NCI-H82 treated with DMSO at 0.1 percent for 48 hours (cell line): ENCODE measurements around the gene LDLRAD4.

Experiments used
- DNase-seq: peaks from one replicate; lab custom pipeline; 2025; ENCODE audit not compliant: unreplicated experiment; lab: John Stamatoyannopoulos, UW

The LDLRAD4 gene

DNA sequence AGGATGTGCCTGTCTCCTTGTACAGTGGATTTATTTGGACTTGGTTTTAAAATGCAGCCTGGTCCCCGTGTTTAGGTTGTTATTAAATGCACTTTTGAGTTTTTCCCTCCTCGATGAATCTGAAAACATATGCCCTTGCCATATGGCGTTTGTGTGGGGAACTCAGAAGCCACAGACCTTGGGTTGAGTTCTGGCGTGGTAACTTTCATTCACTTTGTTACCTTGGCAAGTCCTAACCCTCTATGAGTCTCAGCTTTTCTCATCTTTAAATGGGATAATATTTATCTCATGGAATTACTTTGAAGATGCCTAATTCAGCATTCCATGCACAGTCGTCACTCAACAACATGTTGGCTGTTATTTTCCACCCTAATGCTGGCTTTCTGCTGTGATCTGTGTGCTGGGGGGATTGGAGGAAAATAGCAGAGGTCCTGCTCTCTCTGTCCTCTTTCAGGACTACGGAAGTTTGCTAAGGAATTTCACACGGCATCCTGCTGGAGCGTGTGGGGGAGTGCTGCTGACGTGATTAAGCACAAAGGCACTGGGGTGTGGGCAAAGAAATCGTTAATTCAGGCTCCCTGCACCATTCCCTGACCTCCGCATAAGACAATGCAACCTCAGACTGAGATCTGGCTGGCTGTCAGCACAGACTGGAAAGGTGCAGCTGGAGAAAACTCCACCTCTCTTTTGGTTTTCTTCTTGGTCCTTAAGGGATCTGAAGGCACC, 61.7 kb downstream of the LDLRAD4 start:
- no peak for DNase-seq

DNA sequence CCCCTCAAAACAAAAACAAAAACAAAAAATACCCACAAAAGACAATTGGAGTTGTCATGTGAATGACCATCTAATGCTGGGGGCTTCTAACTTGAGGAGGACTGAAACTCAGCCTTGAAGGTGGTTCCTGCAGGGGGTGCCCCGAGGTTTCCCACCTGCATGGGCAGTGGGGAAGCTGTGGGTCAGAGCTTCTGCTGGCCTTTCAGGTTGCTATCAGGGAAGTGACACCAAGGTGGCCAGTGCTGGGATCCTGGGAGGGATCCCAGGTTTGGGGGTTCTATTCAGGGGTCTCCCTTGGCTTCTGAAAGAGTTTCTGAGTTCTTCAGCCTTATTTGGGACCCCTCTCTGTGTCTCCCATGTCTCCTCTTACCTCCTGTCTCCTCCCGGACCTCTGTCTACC, 62.8 kb downstream of the LDLRAD4 start:
- no peak for DNase-seq

DNA sequence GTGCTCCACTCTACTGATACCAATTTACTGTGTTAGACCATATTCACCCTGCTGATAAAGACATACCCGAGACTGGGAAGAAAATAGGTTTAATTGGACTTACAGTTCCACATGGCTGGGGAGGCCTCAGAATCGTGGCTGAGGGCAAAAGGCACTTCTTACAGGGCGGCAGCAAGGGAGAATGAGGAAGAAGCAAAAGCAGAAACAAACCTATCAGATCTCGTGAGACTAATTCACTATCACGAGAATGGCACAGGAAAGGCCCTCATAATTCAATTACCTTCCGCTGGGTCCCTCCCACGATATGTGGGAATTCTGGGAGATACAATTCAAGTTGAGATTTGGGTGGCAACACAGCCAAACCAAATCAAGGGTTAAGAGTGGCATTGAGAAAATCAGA, 65.2 kb downstream of the LDLRAD4 start:
- DNase-seq: no peak

DNA sequence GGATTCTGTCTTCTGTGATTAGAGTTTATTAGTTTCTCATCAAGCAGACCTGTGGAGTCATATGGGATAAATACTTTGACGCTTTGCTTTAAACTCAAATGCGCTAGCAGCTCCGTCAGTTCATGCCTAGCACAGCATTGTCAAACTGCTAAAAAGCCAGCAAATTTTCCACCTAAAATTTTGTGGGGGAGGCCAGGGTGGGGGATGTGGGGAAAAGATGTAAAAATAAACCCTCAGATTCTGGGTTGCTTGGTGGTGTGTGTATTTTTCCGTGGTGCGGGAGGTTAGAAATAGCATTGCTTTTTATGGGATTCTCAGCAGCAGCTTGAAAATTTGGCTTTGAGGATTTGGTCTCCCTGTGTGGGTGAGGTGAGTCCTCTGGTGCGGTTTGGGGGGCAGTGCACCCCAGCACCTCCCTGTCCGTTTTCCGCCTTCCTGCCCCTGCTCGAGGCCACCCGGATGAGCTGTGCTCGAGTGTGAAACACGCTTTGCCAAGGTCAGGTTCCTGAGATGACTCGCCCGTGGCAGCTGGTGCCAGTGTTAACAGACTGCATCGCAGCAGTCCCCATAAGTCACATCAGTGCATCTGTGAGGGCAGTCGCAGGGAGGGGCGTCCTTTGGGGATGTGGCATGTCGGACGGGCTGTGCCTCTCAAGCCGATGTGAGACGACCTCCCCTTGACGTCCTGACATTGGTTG, 65.9 kb downstream of the LDLRAD4 start:
- no peak for DNase-seq

DNA sequence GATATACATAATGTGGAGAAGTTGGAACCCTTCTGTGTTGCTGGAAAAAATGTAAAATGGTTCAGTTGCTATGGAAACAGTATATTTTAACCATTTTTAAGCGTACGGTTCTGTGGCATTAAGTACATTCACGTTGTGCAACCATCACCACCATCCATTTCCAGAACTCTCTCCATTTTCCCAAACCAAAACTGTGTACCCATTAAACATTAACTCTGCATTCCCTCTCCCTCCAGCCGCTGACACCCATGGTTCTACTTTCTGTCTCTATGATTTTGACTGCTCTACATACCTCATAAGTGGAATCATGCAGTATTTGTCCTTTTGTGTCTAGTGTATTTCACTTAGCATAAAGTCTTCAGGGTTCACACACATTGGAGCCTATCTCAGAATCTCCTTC, 67.3 kb downstream of the LDLRAD4 start:
- DNase-seq: no peak

DNA sequence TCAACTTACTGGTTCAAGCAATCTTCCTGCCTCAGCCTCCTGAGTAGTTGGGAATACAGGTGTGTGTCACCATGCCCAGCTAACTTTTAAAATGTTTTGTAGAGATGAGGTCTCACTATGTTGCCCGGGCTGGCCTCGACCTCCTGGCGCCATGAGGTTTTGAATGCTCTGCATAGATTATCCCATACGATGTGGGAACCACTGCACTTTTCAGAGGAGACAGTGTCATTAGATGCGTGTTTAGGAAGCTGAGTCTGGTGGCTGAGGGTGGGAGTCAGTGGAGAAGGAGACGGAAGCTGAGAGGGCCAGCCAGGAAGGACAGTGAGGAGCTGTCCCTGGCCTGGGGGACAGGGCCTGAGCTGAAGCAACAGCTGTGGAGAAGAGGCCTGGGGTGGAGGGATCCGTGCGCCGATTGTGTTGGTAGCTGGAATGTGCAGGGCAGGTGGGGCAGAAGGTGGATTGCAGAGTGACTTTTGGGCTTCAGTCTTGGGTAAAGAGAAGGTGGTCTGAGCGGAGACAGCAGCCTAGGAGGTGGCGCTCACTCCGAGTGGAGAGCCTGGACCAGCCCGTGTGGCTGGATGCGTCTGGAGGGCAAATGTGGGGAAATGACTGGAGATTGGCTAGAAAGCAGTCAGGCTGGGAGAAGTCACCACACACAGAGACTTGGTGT, 68.0 kb downstream of the LDLRAD4 start:
- no peak for DNase-seq

DNA sequence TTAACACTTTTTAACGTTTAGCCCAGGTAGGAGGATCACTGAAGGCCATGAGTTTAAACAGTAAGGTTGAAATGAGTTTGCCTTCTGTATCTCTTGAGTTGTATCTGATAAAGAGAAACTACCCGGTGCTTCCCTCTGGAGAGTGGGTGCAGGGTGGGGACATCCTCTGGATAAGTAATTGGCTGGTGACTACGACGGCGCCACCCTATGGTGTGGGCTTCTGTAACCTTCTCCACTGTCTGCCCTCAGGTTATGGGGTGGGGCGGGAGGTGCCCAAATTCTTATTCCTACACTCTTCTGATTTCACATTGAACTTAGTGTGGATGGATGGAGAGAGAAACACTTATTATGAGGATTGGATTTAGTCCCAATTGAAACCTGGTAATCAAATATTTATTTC, 68.8 kb downstream of the LDLRAD4 start:
- no peak for DNase-seq

DNA sequence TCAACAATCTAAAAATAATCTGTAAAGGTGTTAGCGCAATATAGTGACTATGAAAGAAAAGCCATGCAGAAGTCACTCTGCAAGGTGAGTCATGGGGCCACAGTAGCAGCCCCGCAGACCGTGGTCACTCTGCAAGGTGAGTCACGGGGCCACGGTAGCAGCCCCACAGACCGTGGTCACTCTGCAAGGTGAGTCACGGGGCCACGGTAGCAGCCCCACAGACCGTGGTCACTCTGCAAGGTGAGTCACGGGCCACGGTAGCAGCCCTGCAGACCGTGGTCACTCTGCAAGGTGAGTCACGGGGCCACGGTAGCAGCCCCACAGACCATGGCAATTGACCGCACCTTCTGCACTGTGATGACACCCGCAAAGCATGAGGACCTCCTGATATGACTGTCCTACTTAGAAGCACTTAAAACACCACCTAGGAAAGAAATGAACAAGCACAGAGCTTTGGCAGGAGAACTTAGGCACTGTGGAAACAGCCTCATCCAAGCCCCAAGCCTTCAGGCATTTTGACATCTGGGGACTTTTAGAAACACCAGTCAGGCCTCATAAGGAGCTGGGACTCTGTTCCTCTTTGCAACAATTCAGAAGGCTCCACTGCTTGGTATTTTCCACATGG, 70.1 kb downstream of the LDLRAD4 start:
- DNase-seq: no peak

DNA sequence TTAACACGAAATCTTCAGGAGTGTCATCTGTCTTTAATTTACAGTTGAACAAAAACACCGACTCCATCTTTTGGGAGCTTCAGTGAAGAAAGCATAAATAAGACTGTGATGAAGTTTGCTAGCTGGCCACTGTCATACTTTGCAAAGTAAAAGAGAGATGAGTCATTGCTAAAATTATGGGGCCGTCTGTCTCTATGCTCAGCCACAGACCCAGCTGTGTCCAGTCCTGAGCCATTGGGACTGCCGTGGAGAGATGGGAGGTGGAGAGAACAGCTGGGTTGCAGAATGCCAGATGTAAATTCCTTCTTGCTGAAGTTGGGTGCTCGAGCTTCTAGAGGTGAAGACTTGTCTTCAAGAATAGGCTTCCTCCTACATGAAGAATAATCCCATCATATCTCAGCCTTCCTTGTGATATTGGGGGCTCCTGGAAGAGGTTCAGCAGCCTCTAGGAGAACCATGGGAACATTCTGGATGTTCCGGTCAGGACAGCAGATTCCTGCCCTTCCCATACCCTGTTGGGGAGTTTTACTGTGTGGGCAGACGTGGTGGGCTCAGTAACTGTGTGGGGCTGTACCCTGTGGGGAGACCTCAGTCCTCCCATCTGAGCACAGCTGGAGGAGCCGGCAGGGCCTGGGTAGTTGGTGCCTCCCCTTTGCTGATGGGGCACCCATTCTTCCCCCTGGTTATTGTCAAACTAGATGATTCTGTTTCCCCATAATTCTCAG, 71.1 kb downstream of the LDLRAD4 start:
- DNase-seq: no peak

DNA sequence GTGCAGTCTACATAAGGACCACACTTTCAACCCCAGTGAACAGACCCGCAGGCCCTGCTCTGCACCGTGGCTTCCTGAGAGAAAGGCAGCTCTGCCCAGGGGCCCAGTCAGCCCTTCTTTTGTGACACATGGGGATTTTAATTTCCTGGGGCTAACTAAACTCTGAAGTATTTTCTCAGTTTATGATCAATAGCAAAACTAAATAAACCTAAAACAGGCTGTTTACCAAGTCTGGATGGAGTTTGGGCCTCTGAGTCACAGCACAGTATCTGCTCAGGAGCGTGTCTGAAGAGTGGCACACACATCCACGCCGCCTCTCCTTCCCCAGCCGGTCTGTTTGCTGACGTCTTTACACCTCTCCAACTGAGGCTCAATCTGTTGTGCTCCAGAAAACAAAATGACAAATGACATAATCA, 72.3 kb downstream of the LDLRAD4 start:
- no peak for DNase-seq

DNA sequence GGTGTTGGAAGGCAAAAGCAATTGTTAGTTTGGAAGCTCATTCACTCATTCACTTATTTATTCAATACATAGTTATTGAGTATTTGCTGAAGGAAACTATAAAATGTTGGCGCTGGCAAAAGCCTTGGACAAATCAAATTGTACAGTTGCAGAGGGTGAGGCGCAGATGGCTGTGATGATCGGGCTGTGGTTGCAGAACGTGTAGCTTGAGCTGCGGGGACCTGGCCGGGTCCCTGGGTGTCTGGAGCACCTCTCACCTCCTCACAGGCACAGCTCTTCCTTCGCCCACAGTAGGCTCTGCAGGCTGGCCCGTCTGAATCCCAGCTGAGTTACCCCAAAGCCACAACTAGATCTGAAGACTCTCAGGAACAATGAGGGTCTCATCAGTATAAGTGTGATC, 72.7 kb downstream of the LDLRAD4 start:
- no peak for DNase-seq

DNA sequence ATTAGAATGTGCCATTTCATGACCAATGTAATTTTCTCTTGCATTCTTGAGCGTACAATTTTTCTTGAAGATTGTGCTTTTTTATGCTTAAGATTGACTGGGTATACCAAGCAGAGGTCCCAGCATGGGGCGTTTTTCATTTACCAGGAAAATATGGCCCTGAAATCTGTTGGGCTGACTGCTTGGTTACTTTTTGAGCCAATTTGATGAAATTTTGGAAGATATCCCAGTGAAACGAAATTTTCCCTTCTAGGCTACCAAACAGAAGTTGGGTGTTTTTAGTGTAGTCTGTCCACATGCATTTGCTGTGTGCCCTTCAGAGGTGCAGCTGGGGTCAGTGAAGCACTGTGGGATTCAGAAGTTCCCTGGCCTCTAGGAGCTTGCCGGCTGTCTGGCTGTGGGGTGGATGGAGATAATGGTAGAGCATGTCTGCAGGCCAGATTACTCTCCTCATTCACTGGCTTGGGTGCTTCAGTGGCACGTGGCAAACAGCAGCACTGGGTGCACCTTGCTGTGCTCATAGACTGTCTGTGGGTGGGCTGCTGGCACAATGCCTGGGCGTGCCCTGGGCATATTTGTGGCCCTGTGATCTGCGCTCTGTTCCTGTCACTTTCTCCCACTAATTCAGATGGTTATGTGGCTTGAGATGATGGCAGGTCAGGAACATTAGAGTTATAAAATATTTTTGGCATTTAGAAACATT, 73.3 kb downstream of the LDLRAD4 start:
- DNase-seq: no peak

DNA sequence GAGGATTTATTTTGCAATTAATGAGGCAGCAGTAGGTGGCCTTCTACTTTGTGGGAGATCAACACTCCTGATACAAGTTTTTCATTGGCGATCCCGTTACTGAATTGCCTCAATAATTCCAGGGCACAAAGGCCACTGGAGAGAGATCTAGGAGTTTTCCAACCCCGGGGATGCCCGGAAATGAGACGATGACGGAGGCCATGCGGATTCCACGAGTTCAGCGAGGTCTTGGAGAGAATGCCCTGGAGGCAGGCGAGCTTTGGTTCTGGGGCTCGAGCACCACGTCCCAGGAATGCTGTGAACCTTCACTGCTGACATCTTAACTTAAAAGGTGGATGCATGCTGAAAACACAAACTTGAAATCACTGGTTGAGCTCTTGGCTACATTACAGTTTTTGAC, 74.2 kb downstream of the LDLRAD4 start:
- DNase-seq: no peak

DNA sequence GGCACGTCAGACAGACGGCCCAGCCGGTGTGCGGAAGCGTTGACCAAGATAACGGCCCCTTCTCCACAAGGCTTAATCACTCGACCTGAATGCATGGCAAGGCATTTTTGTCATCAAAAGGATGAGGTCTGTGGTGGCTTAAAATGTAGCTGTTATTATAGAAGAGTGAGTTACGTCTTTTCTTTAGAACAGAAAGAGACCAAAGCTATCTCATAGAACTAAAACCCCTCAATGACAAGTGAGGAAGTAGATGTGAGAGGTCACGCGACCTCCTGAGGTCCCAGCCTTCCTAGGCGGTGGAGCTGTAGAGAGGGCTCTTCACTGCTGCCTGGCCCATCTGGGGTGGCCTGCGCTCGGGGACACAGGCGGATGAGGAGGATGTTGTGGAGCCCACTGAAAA, 75.7 kb downstream of the LDLRAD4 start:
- no peak for DNase-seq

DNA sequence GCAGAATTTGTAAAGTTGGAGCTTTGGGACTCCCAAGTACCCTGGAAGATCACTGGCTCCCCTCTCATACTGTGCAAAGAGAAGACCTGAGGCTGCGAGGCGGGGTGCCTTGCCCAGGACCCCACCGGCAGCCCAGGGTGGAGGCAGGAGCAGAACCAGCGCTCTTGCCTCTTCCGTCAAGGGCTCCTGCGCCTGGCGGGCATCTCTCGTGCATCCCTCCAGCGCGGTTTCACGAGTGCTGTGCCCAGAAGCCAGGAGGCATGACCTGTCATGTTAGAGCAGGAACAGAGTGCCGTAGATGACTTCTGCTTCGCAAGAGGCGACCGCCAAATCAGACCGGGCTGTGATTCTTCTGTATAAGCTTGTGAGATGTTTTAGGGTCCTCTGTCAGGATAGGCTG, 77.3 kb downstream of the LDLRAD4 start:
- no peak for DNase-seq

DNA sequence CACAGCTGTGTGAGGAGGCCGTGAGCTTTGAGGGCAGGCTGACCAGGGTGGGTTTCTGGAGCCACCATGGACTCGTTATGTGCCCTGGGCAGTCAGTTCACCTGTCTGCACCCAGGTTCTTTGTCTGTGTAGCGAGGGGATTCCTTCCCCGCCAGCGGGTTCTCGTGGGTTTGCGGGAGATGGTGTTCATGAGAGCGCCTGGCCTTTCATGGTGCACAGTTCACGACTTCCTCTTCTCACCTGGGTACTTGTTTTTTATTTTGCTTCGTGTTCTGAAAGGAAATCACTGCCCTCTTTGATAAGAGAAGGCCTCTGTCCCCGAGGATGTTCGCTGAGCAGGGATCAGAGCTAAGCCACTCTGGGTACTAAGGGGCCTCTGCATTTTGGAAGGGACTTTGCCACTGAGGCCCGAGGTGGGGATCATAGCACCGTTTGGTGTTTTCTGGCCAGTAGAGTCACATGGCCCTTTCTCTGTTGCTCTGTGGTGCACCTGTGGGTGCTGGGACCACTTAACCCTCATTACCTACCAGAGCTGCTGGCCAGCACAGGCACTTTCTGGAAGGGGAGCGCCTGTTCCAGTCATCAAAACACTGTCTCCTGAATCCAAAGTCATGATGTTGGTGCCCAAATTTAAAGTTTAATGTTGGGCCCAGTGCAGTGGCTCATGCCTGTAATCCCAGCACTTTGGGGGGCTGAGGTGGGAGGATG, 78.5 kb downstream of the LDLRAD4 start:
- no peak for DNase-seq

DNA sequence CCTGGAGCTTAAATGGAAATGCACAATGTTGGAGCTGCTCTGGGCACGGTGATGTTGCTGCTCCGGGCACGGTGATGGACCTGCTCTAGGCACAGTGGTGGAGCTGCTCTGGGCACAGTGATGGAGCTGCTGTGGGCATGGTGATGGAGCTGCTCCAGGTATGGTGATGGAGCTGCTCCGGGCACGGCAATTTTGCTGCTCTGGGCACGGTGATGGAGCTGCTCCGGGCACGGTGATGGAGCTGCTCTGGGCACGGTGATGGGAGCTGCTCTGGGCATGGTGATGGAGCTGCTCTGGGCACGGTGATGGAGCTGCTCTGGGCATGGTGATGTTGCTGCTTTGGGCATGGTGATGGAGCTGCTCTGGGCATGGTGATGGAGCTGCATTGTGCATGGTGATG, 79.7 kb downstream of the LDLRAD4 start:
- DNase-seq: no peak

DNA sequence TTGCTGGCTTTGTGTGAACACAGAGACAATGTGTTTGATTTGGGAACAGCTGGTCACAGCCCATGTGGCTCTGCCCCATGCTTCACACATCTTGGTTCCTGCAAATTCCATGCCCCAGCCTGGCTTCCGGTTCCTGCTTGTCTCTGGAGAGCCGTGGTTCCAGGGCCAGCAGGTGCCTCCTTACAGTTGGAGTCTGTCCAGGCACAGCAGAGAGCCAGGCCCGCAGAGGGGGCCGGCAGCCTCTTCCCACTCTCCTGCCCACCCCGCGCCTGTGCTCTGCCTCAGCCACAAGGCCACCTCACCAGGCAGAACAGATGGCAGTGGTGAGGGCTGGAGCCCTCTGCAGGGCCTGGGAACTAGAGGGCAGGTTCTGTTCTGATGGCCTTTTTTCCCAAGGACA, 81.5 kb downstream of the LDLRAD4 start:
- no peak for DNase-seq

DNA sequence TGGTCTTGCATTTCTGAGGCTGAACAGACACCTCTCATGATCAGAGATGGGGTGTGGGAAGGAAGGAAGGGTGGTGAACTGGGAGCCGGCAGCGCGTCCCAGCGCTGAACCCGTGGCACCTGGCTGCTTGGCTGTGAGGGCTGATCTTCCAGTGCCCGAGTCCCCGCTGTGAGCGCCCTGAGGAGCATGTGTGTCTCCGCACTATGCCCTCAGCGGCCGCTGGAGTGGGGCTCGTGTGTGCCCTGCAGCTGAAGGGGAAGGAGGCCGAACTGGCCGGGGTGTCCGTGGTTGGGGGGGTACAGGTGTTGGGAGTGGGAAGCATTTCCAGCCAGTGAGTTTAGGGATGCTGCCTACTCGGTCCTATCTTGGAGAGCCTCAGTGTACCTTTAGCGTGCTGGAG, 82.2 kb downstream of the LDLRAD4 start:
- DNase-seq: no peak

DNA sequence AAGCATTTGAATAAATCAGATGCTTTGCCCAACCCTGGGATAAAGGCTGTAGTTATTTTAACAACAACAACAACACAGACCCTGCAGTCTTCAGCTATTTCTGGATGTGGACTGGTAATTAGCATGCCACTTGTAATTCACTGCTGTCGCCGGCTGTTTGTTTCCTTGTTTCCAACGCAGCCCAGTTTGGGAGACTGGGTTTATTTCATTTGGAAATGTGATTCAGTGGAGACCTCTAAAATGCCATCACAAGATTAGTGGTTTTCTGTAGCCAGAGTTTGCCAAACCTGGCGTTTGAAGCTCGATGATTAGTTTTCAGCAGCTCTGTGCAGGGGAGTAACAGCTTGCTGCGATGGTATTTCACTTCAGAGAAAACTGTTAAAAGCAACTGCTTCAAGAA, 83.5 kb downstream of the LDLRAD4 start:
- no peak for DNase-seq
